NB4 (cell line): ENCODE results near the gene ARL14.

Experiments
- CTCF ChIP-seq: IDR thresholded peaks from one replicate; pipeline ENCODE4 v1.5.1; 2012; ENCODE audit warnings: low read depth, low read length
- MAX ChIP-seq: IDR thresholded peaks from 2 replicates; pipeline ENCODE4 v1.6.1; 2011; ENCODE audit warnings: low read depth, low read length

DNA sequence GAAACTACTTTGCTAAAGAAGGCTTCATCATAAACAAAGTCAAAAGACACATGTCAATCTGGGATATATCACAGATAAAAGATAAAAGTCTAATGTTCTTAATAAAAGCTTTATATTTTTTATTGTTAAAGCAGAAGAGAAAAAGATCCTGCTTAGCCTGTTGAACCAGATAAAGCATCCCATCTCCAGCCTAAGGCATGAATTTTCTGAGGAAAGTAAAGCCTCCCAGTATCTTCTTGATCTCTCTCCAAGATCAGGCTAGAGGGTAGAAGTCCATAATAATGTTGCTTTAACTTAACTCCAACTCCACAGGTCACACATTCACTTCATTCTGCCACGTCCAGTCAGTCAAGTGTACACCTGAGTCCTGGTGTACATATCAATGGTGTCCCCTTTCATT is 14.2 kb downstream of the ARL14 start:
- TF ChIP-seq CTCF = no peak
- no peak for TF ChIP-seq MAX
